Neuronal stem cell (in vitro differentiated cells): Measurements from ENCODE around the gene BCL2L11.

Experiments
- DNase-seq: peaks from one replicate; pipeline ENCODE4 v3.0.0-alpha.2; 2013; ENCODE audit warnings: low spot score
- H2AFZ ChIP-seq: one replicate; pipeline ENCODE4 v1.6.1; 2013; ENCODE audit warnings: mild to moderate bottlenecking, low read length, inconsistent platforms
- H2AK5ac ChIP-seq: 2 replicates; pipeline ENCODE4 v1.6.1; 2013; ENCODE audit warnings: low read depth, mild to moderate bottlenecking, inconsistent platforms, low read length, moderate library complexity, mixed read lengths
- H2BK120ac ChIP-seq: 2 replicates; pipeline ENCODE4 v1.6.1; 2013; ENCODE audit warnings: low read depth, mild to moderate bottlenecking, inconsistent platforms, low read length, moderate library complexity, mixed read lengths
- H2BK12ac ChIP-seq: one replicate; pipeline ENCODE4 v1.6.1; 2013; ENCODE audit warnings: low read length, inconsistent platforms
- H2BK15ac ChIP-seq: 2 replicates; pipeline ENCODE4 v1.6.1; 2013; ENCODE audit warnings: mild to moderate bottlenecking, low read length, inconsistent platforms, mixed read lengths
- H2BK5ac ChIP-seq: one replicate; pipeline ENCODE4 v1.6.1; 2013; ENCODE audit warnings: inconsistent platforms, mild to moderate bottlenecking, low read length, moderate library complexity
- H3K14ac ChIP-seq: one replicate; pipeline ENCODE4 v1.6.1; 2013; ENCODE audit warnings: low read length, inconsistent platforms
- H3K18ac ChIP-seq: 2 replicates; pipeline ENCODE4 v1.6.1; 2013; ENCODE audit warnings: low read length, inconsistent platforms
- H3K23ac ChIP-seq: 2 replicates; pipeline ENCODE4 v1.6.1; 2013; ENCODE audit warnings: low read depth, mild to moderate bottlenecking, mixed read lengths, low read length, inconsistent platforms; ENCODE audit not compliant: poor library complexity
- H3K27ac ChIP-seq: replicated peaks from 3 replicates; pipeline ENCODE4 v1.5.1; 2013; ENCODE audit warnings: low read length, inconsistent platforms
- H3K27me3 ChIP-seq, 3 experiments: 2 replicates each; pipeline ENCODE4 v1.6.1; 2013; ENCODE audit warnings: low read length in 3 of 3, mild to moderate bottlenecking in 2 of 3, inconsistent platforms in 1 of 3, low read depth in 1 of 3, mixed read lengths in 1 of 3, moderate library complexity in 1 of 3; ENCODE audit not compliant: control insufficient read depth in 3 of 3, insufficient read depth in 3 of 3
- H3K36me3 ChIP-seq, 2 donors: replicated peaks in 1 of 2; 2 replicates each; pipeline ENCODE4 v1.6.1; 2013; ENCODE audit warnings: low read length in 2 of 2; ENCODE audit not compliant: control insufficient read depth in 2 of 2, insufficient read depth in 2 of 2
- H3K4ac ChIP-seq: 2 replicates; pipeline ENCODE4 v1.6.1; 2013; ENCODE audit warnings: inconsistent platforms, mild to moderate bottlenecking, low read length, moderate library complexity
- H3K4me1 ChIP-seq, 2 donors: 1 replicate in 1 of 2; 2 replicates in 1 of 2; pipeline ENCODE4 v1.6.1; 2013; ENCODE audit warnings: low read length in 2 of 2, low read depth in 1 of 2; ENCODE audit not compliant: control insufficient read depth in 2 of 2, insufficient read depth in 1 of 2
- H3K4me2 ChIP-seq: one replicate; pipeline ENCODE4 v1.6.1; 2013; ENCODE audit warnings: mild to moderate bottlenecking, low read length, inconsistent platforms; ENCODE audit not compliant: insufficient read depth, poor library complexity, severe bottlenecking
- H3K4me3 ChIP-seq, 2 donors: 2 replicates each; pipeline ENCODE4 v1.5.1; 2013; ENCODE audit warnings: low read length in 2 of 2, mild to moderate bottlenecking in 2 of 2, inconsistent platforms in 1 of 2, moderate library complexity in 1 of 2
- H3K79me1 ChIP-seq: one replicate; pipeline ENCODE4 v1.6.1; 2013; ENCODE audit warnings: low read depth, mild to moderate bottlenecking, inconsistent platforms, low read length, moderate library complexity
- H3K9ac ChIP-seq: one replicate; pipeline ENCODE4 v1.6.1; 2013; ENCODE audit warnings: mild to moderate bottlenecking, low read depth, low read length, inconsistent platforms; ENCODE audit not compliant: poor library complexity
- H3K9me3 ChIP-seq, 2 donors: replicated peaks in 1 of 2; 2 replicates each; pipeline versions ENCODE3 to v1.6.1; 2013; ENCODE audit warnings: low read length in 2 of 2, mild to moderate bottlenecking in 2 of 2, inconsistent platforms in 1 of 2, low read depth in 1 of 2, mixed read lengths in 1 of 2, moderate library complexity in 1 of 2; ENCODE audit not compliant: control insufficient read depth in 2 of 2, insufficient read depth in 1 of 2
- H4K8ac ChIP-seq: one replicate; pipeline ENCODE4 v1.6.1; 2013; ENCODE audit warnings: low read depth, mild to moderate bottlenecking, inconsistent platforms, low read length, moderate library complexity
- H4K91ac ChIP-seq: one replicate; pipeline ENCODE4 v1.6.1; 2013; ENCODE audit warnings: low read length, low read depth, mild to moderate bottlenecking, inconsistent platforms; ENCODE audit not compliant: poor library complexity
- WGBS, 2 donors: extraction: QIAGEN DNeasy Blood & Tissue Kit; methylation state at CpG; one replicate each; pipeline ENCODE4 v1.1.7; 2013; ENCODE audit warnings: missing lambda C conversion rate in 2 of 2, mixed read lengths in 1 of 2; ENCODE audit not compliant: insufficient read length in 2 of 2, insufficient replicate concordance in 1 of 2; ENCODE audit errors: extremely low coverage in 2 of 2; 5-methylcytosine and 5-hydroxymethylcytosine counted together

Gene BCL2L11

GRCh38 chr2:111201214-111201613 is 80.5 kb downstream of the BCL2L11 start:
- Histone ChIP-seq H3K4me2 (no peak overlapping the region), H2BK120ac (no peak overlapping the region), H3K4me1 (peaks cover 0 to 7% of the 10 kb centered on the region in 2 donors), H2AK5ac (no peak overlapping the region), H3K27ac (no peak overlapping the region), H3K4ac (no peak overlapping the region), H3K14ac (no peak overlapping the region), H3K23ac (no peak overlapping the region), H3K27me3 (no peaks in the 10 kb centered on the region), H3K9ac (no peak overlapping the region), H4K8ac (no peak overlapping the region), H2BK5ac (no peak overlapping the region), H3K18ac (peak overlapping the region; percentile 5), H3K4me3 (no peak overlapping the region), H4K91ac (no peak overlapping the region), H3K9me3 (no peaks in the 10 kb centered on the region), H3K36me3 (peaks cover 0 to 3% of the 10 kb centered on the region in 2 donors), H2BK12ac (no peak overlapping the region), H2AFZ (no peak overlapping the region), H3K79me1 (no peaks in the 10 kb centered on the region), H2BK15ac (no peak overlapping the region)
- WGBS, 2 donors, result no CpG with 5 or more reads among the region's 4 CpGs
- no peak for DNase-seq

GRCh38 chr2:111202266-111203040 is 81.7 kb downstream of the BCL2L11 start:
- no peak overlapping the region for H4K91ac ChIP-seq
- no peak overlapping the region for H2BK15ac ChIP-seq
- H3K18ac ChIP-seq, result no peak overlapping the region
- no peak overlapping the region for H2AK5ac ChIP-seq
- H3K4ac ChIP-seq, result no peak overlapping the region
- DNase-seq, result no peak
- no peaks in the 10 kb centered on the region for H3K27me3 ChIP-seq
- no peak overlapping the region for H3K27ac ChIP-seq
- H3K4me1 ChIP-seq, result peaks cover 2 to 9% of the 10 kb centered on the region in 2 donors
- H3K4me3 ChIP-seq, result no peak overlapping the region
- no peaks in the 10 kb centered on the region for H3K79me1 ChIP-seq
- H2BK5ac ChIP-seq, result no peak overlapping the region
- no peak overlapping the region for H3K14ac ChIP-seq
- no peak overlapping the region for H4K8ac ChIP-seq
- H2BK12ac ChIP-seq, result no peak overlapping the region
- H2BK120ac ChIP-seq, result no peak overlapping the region
- WGBS, 2 donors, result no CpG with 5 or more reads among the region's 2 CpGs
- no peak overlapping the region for H3K9ac ChIP-seq
- H3K36me3 ChIP-seq, result peaks cover 0 to 3% of the 10 kb centered on the region in 2 donors
- H3K23ac ChIP-seq, result no peak overlapping the region
- no peak overlapping the region for H3K4me2 ChIP-seq
- no peak overlapping the region for H2AFZ ChIP-seq
- no peaks in the 10 kb centered on the region for H3K9me3 ChIP-seq

- Histone ChIP-seq H3K36me3 (peaks cover 0 to 11% of the 10 kb centered on the region in 2 donors), H4K8ac (no peak overlapping the region), H3K27me3 (no peaks in the 10 kb centered on the region), H3K79me1 (no peaks in the 10 kb centered on the region), H3K4me2 (no peak overlapping the region), H2AK5ac (no peak overlapping the region), H2BK12ac (no peak overlapping the region), H3K18ac (no peak overlapping the region), H3K4ac (no peak overlapping the region), H2AFZ (no peak overlapping the region), H3K9me3 (no peaks in the 10 kb centered on the region), H2BK120ac (no peak overlapping the region), H3K9ac (no peak overlapping the region), H2BK5ac (no peak overlapping the region), H2BK15ac (no peak overlapping the region), H3K4me1 (peaks cover 5 to 8% of the 10 kb centered on the region in 2 donors), H3K4me3 (no peak overlapping the region), H3K14ac (no peak overlapping the region), H4K91ac (no peak overlapping the region), H3K27ac (no peak overlapping the region), H3K23ac (no peak overlapping the region)
- DNase-seq, result no peak
- no CpG with 5 or more reads among the region's 2 CpGs for WGBS, 2 donors
Measured at GRCh38 chr2:111204706-111205105, 84.0 kb downstream of the BCL2L11 start.

GRCh38 chr2:111205774-111206173 is 85.1 kb downstream of the BCL2L11 start:
- Histone ChIP-seq H3K4me1 (peaks cover 3 to 5% of the 10 kb centered on the region in 2 donors), H3K79me1 (no peaks in the 10 kb centered on the region), H3K18ac (no peak overlapping the region), H2AK5ac (no peak overlapping the region), H3K14ac (no peak overlapping the region), H3K4me3 (no peak overlapping the region), H3K4me2 (no peak overlapping the region), H2BK120ac (no peak overlapping the region), H3K27ac (no peak overlapping the region), H3K36me3 (peaks cover 0 to 11% of the 10 kb centered on the region in 2 donors), H3K9me3 (no peaks in the 10 kb centered on the region), H3K4ac (no peak overlapping the region), H4K91ac (no peak overlapping the region), H3K27me3 (no peaks in the 10 kb centered on the region), H2BK5ac (no peak overlapping the region), H3K9ac (no peak overlapping the region), H2BK12ac (no peak overlapping the region), H3K23ac (no peak overlapping the region), H2AFZ (no peak overlapping the region), H4K8ac (no peak overlapping the region), H2BK15ac (no peak overlapping the region)
- no CpG with 5 or more reads among the region's 2 CpGs for WGBS, 2 donors
- DNase-seq, result no peak
